ENCODE measurements around the gene GNG7.

GNG7 gene

GRCh38 chr19:2706251-2706650 lies 3.8 kb upstream of the GNG7 start:
- Mint-ChIP-seq H3K4me1 (ENCODE audit: low read depth) (peaks cover 13% of the 10 kb centered on the region), H3K27me3 (no peaks in the 10 kb centered on the region), H3K9me3 (ENCODE audit: low read depth) (no peaks in the 10 kb centered on the region), H3K4me3 (no peak overlapping the region), H3K36me3 (no peaks in the 10 kb centered on the region), H3K27ac (no peak overlapping the region)

- no peak overlapping the region for H3K4me3 Mint-ChIP-seq
- H3K9me3 Mint-ChIP-seq (ENCODE audit: low read depth), result no peaks in the 10 kb centered on the region
- H3K4me1 Mint-ChIP-seq (ENCODE audit: low read depth), result peaks cover 26% of the 10 kb centered on the region
- H3K27me3 Mint-ChIP-seq, result no peaks in the 10 kb centered on the region
- H3K36me3 Mint-ChIP-seq, result no peaks in the 10 kb centered on the region
- H3K27ac Mint-ChIP-seq, result no peak overlapping the region
Observed at GRCh38 chr19:2703691-2704216, 1.3 kb upstream of the GNG7 start.

- no peaks in the 10 kb centered on the region for H3K36me3 Mint-ChIP-seq
- H3K4me3 Mint-ChIP-seq, result peak overlapping the region; percentile 73
- peaks cover 31% of the 10 kb centered on the region for H3K4me1 Mint-ChIP-seq (ENCODE audit: low read depth)
- peak overlapping the region; percentile 46 for H3K27ac Mint-ChIP-seq
- no peaks in the 10 kb centered on the region for H3K27me3 Mint-ChIP-seq
- no peaks in the 10 kb centered on the region for H3K9me3 Mint-ChIP-seq (ENCODE audit: low read depth)
Observed at GRCh38 chr19:2703077-2703437, 563 bp upstream of the GNG7 start.

GRCh38 chr19:2701361-2702169 lies 929 bp downstream of the GNG7 start:
- H3K4me3 Mint-ChIP-seq, result peak overlapping the region; percentile 49
- no peaks in the 10 kb centered on the region for H3K9me3 Mint-ChIP-seq (ENCODE audit: low read depth)
- H3K27ac Mint-ChIP-seq, result peak overlapping the region; percentile 61
- no peaks in the 10 kb centered on the region for H3K36me3 Mint-ChIP-seq
- no peaks in the 10 kb centered on the region for H3K27me3 Mint-ChIP-seq
- H3K4me1 Mint-ChIP-seq (ENCODE audit: low read depth), result peaks cover 31% of the 10 kb centered on the region

- Mint-ChIP-seq H3K9me3 (ENCODE audit: low read depth) (no peaks in the 10 kb centered on the region), H3K27ac (peak overlapping the region; percentile 61), H3K4me1 (ENCODE audit: low read depth) (peaks cover 31% of the 10 kb centered on the region), H3K4me3 (peak overlapping the region; percentile 14), H3K27me3 (no peaks in the 10 kb centered on the region), H3K36me3 (no peaks in the 10 kb centered on the region)
Observed at GRCh38 chr19:2700660-2701360, 1.7 kb downstream of the GNG7 start.

GRCh38 chr19:2699413-2700140 lies 2.9 kb downstream of the GNG7 start:
- H3K9me3 Mint-ChIP-seq (ENCODE audit: low read depth), result no peaks in the 10 kb centered on the region
- H3K36me3 Mint-ChIP-seq, result no peaks in the 10 kb centered on the region
- no peak overlapping the region for H3K4me3 Mint-ChIP-seq
- no peaks in the 10 kb centered on the region for H3K27me3 Mint-ChIP-seq
- no peak overlapping the region for H3K27ac Mint-ChIP-seq
- peaks cover 31% of the 10 kb centered on the region for H3K4me1 Mint-ChIP-seq (ENCODE audit: low read depth)

GRCh38 chr19:2694196-2694595 lies 8.3 kb downstream of the GNG7 start:
- Mint-ChIP-seq H3K27ac (no peak overlapping the region), H3K9me3 (ENCODE audit: low read depth) (no peaks in the 10 kb centered on the region), H3K4me3 (no peak overlapping the region), H3K36me3 (no peaks in the 10 kb centered on the region), H3K27me3 (no peaks in the 10 kb centered on the region), H3K4me1 (ENCODE audit: low read depth) (peaks cover 8% of the 10 kb centered on the region)

GRCh38 chr19:2693492-2694160 lies 8.9 kb downstream of the GNG7 start:
- no peaks in the 10 kb centered on the region for H3K36me3 Mint-ChIP-seq
- no peaks in the 10 kb centered on the region for H3K27me3 Mint-ChIP-seq
- no peak overlapping the region for H3K4me3 Mint-ChIP-seq
- H3K9me3 Mint-ChIP-seq (ENCODE audit: low read depth), result no peaks in the 10 kb centered on the region
- no peak overlapping the region for H3K27ac Mint-ChIP-seq
- peaks cover 3% of the 10 kb centered on the region for H3K4me1 Mint-ChIP-seq (ENCODE audit: low read depth)

GRCh38 chr19:2691951-2692350 lies 10.5 kb downstream of the GNG7 start:
- no peaks in the 10 kb centered on the region for H3K9me3 Mint-ChIP-seq (ENCODE audit: low read depth)
- no peaks in the 10 kb centered on the region for H3K36me3 Mint-ChIP-seq
- no peak overlapping the region for H3K4me3 Mint-ChIP-seq
- H3K4me1 Mint-ChIP-seq (ENCODE audit: low read depth), result no peaks in the 10 kb centered on the region
- no peaks in the 10 kb centered on the region for H3K27me3 Mint-ChIP-seq
- no peak overlapping the region for H3K27ac Mint-ChIP-seq

- Mint-ChIP-seq H3K4me3 (no peak overlapping the region), H3K4me1 (ENCODE audit: low read depth) (no peaks in the 10 kb centered on the region), H3K36me3 (no peaks in the 10 kb centered on the region), H3K27me3 (no peaks in the 10 kb centered on the region), H3K9me3 (ENCODE audit: low read depth) (no peaks in the 10 kb centered on the region), H3K27ac (no peak overlapping the region)
Observed at GRCh38 chr19:2690856-2691255, 11.6 kb downstream of the GNG7 start.

GRCh38 chr19:2686360-2686759 lies 16.1 kb downstream of the GNG7 start:
- H3K4me1 Mint-ChIP-seq (ENCODE audit: low read depth), result no peaks in the 10 kb centered on the region
- no peaks in the 10 kb centered on the region for H3K9me3 Mint-ChIP-seq (ENCODE audit: low read depth)
- H3K4me3 Mint-ChIP-seq, result no peak overlapping the region
- peaks cover 6% of the 10 kb centered on the region for H3K36me3 Mint-ChIP-seq
- H3K27ac Mint-ChIP-seq, result no peak overlapping the region
- no peaks in the 10 kb centered on the region for H3K27me3 Mint-ChIP-seq

- Mint-ChIP-seq H3K27me3 (no peaks in the 10 kb centered on the region), H3K4me1 (ENCODE audit: low read depth) (no peaks in the 10 kb centered on the region), H3K36me3 (peaks cover 6% of the 10 kb centered on the region), H3K27ac (no peak overlapping the region), H3K9me3 (ENCODE audit: low read depth) (no peaks in the 10 kb centered on the region), H3K4me3 (no peak overlapping the region)
Observed at GRCh38 chr19:2685204-2685704, 17.2 kb downstream of the GNG7 start.

GRCh38 chr19:2683430-2684003 lies 19.0 kb downstream of the GNG7 start:
- no peaks in the 10 kb centered on the region for H3K4me1 Mint-ChIP-seq (ENCODE audit: low read depth)

GRCh38 chr19:2680808-2681207 lies 21.7 kb downstream of the GNG7 start:
- H3K4me3 Mint-ChIP-seq, result no peak overlapping the region
- no peak overlapping the region for H3K27ac Mint-ChIP-seq
- no peaks in the 10 kb centered on the region for H3K9me3 Mint-ChIP-seq (ENCODE audit: low read depth)
- H3K36me3 Mint-ChIP-seq, result peaks cover 6% of the 10 kb centered on the region
- H3K4me1 Mint-ChIP-seq (ENCODE audit: low read depth), result no peaks in the 10 kb centered on the region
- H3K27me3 Mint-ChIP-seq, result no peaks in the 10 kb centered on the region

More at GRCh38 chr19:2683430-2684003, 19.0 kb downstream of the GNG7 start:
- no peaks in the 10 kb centered on the region for H3K9me3 Mint-ChIP-seq (ENCODE audit: low read depth)
- no peak overlapping the region for H3K4me3 Mint-ChIP-seq
- H3K36me3 Mint-ChIP-seq, result peaks cover 6% of the 10 kb centered on the region
- no peak overlapping the region for H3K27ac Mint-ChIP-seq
- no peaks in the 10 kb centered on the region for H3K27me3 Mint-ChIP-seq

All from activated naive CD8-positive, alpha-beta T cell (primary cell).